ENCODE measurements around the gene ADGRL3. TPM values are rescaled to one million over a fixed set of nuclear protein-coding genes. Genes with fewer than 3 reads are reported as not detected.

Gene ADGRL3
- polyA plus RNA-seq, 1 experiment, result 0.35 TPM

- Histone ChIP-seq H3K27me3 (ENCODE audit: control insufficient read depth, insufficient read depth, low read length) (no peaks in the 10 kb centered on the region), H3K27ac (ENCODE audit: low read depth, low read length) (no peak overlapping the region), H3K4me3 (ENCODE audit: low read depth, low read length) (no peak overlapping the region), H3K9me3 (ENCODE audit: control insufficient read depth, insufficient read depth, low read length) (no peaks in the 10 kb centered on the region)
- no peak for DNase-seq (ENCODE audit: low read depth, low spot score)
- TF ChIP-seq CTCF (IDR thresholded peaks at IDR 0.05; ENCODE audit: low read depth, low read length), result no peak
- ChIA-PET CTCF (no interaction called here), POLR2A (no interaction called here)
Observed at GRCh38 chr4:62119195-62119594, 919.1 kb downstream of the ADGRL3 start.

GRCh38 chr4:62126064-62126732 is 926.1 kb downstream of the ADGRL3 start:
- peaks cover 15% of the 10 kb centered on the region for H3K9me3 ChIP-seq (ENCODE audit: control insufficient read depth, insufficient read depth, low read length)
- ChIA-PET CTCF (no interaction called here), POLR2A (no interaction called here)
- H3K4me3 ChIP-seq (ENCODE audit: low read depth, low read length), result no peak overlapping the region
- no peak for DNase-seq (ENCODE audit: low read depth, low spot score)
- H3K27ac ChIP-seq (ENCODE audit: low read depth, low read length), result no peak overlapping the region
- no peak for TF ChIP-seq CTCF (IDR thresholded peaks at IDR 0.05; ENCODE audit: low read depth, low read length)
- H3K27me3 ChIP-seq (ENCODE audit: control insufficient read depth, insufficient read depth, low read length), result no peaks in the 10 kb centered on the region

Small RNA genes within 50 kb of the gene (small RNA-seq; reads per million reads assigned to genes)
- gene RF00019 (ENCODE audit: insufficient read length, low read depth), result not detected
